GM12878 (cell line): ENCODE data around the gene CTRL. TPM values are rescaled to one million over a fixed set of nuclear protein-coding genes. Genes with fewer than 3 reads are reported as not detected.

Source experiments
- ATF3 ChIP-seq: IDR thresholded peaks from 2 replicates; pipeline ENCODE4 v1.6.1; 2011; ENCODE audit warnings: low read depth, mild to moderate bottlenecking, low read length, moderate library complexity, borderline replicate concordance; ENCODE audit errors: extremely low read depth
- CBX3 ChIP-seq: fragments of 200-600 bp; sonication (generic); IDR thresholded peaks from 2 replicates; pipeline ENCODE4 v1.6.1; 2016; ENCODE audit warnings: low read depth, borderline replicate concordance
- CBX5 ChIP-seq: sonication (generic); IDR thresholded peaks from 2 replicates; pipeline ENCODE4 v1.6.1; 2016; ENCODE audit warnings: low read depth, moderate library complexity, mild to moderate bottlenecking, inconsistent platforms
- CHD1 ChIP-seq: IDR thresholded peaks from 2 replicates; pipeline ENCODE4 v1.6.1; 2012; ENCODE audit warnings: low read depth, low read length, improper control_type of control experiment
- GATAD2B ChIP-seq: fragments of 450-650 bp; conservative IDR thresholded peaks from 2 replicates; pipeline ENCODE4 v1.6.1; 2017; ENCODE audit warnings: low read depth, mild to moderate bottlenecking, moderate library complexity
- IKZF1 ChIP-seq: fragments of 450-650 bp; conservative IDR thresholded peaks from 2 replicates; pipeline ENCODE4 v1.6.1; 2017; ENCODE audit warnings: antibody characterized with exemption, mild to moderate bottlenecking
- IRF4 ChIP-seq: IDR thresholded peaks from 2 replicates; pipeline ENCODE4 v1.6.1; 2011; ENCODE audit warnings: low read depth, low read length
- JUNB ChIP-seq: IDR thresholded peaks from 2 replicates; pipeline ENCODE4 v1.6.1; 2016; ENCODE audit warnings: antibody characterized with exemption, mild to moderate bottlenecking
- MEF2B ChIP-seq: fragments of 450-650 bp; IDR thresholded peaks from 2 replicates; pipeline ENCODE4 v1.6.1; 2018; ENCODE audit warnings: mild to moderate bottlenecking, moderate library complexity; ENCODE audit not compliant: partially characterized antibody, poor library complexity, severe bottlenecking
- MLLT1 ChIP-seq: fragments of 450-650 bp; IDR thresholded peaks from 2 replicates; pipeline ENCODE4 v1.6.1; 2016; ENCODE audit warnings: mild to moderate bottlenecking
- MTA3 ChIP-seq: IDR thresholded peaks from 2 replicates; pipeline ENCODE4 v1.6.1; 2012; ENCODE audit warnings: low read length, inconsistent platforms, borderline replicate concordance
- MYB ChIP-seq: fragments of 150-350 bp; IDR thresholded peaks from 2 replicates; pipeline ENCODE4 v1.6.1; 2014; ENCODE audit warnings: mild to moderate bottlenecking, low read depth, low read length, borderline replicate concordance
- PAX8 ChIP-seq: fragments of 450-650 bp; IDR thresholded peaks from 2 replicates; pipeline ENCODE4 v1.6.1; 2017; ENCODE audit warnings: mild to moderate bottlenecking, moderate library complexity
- POLR2A ChIP-seq: IDR thresholded peaks from 2 replicates; pipeline ENCODE4 v1.6.1; 2011; ENCODE audit warnings: low read depth, mild to moderate bottlenecking, low read length
- POU2F2 ChIP-seq: IDR thresholded peaks from 3 replicates; pipeline ENCODE4 v1.6.1; 2011; ENCODE audit warnings: low read depth, mild to moderate bottlenecking, low read length, borderline replicate concordance
- REST ChIP-seq: IDR thresholded peaks from 2 replicates; pipeline ENCODE4 v1.6.1; 2012; ENCODE audit warnings: mild to moderate bottlenecking, low read depth, low read length
- SUPT20H ChIP-seq: IDR thresholded peaks from 2 replicates; pipeline ENCODE4 v1.6.1; 2011; ENCODE audit warnings: low read depth, mild to moderate bottlenecking, low read length, moderate library complexity, borderline replicate concordance; ENCODE audit not compliant: control insufficient read depth
- TAF1 ChIP-seq: IDR thresholded peaks from 2 replicates; pipeline ENCODE4 v1.6.1; 2011; ENCODE audit warnings: mild to moderate bottlenecking, low read depth, low read length, borderline replicate concordance
- TARDBP ChIP-seq: IDR thresholded peaks from 2 replicates; pipeline ENCODE4 v1.6.1; 2016; ENCODE audit warnings: borderline replicate concordance
- TCF12 ChIP-seq: IDR thresholded peaks from 2 replicates; pipeline ENCODE4 v1.6.1; 2011; ENCODE audit warnings: low read depth, mild to moderate bottlenecking, low read length
- USF2 ChIP-seq: IDR thresholded peaks from 2 replicates; pipeline ENCODE4 v1.6.1; 2011; ENCODE audit warnings: low read depth, low read length, improper control_type of control experiment, borderline replicate concordance
- YY1 ChIP-seq: IDR thresholded peaks from 2 replicates; pipeline ENCODE4 v1.6.1; 2011; ENCODE audit warnings: low read depth, mild to moderate bottlenecking, low read length
- ZNF217 ChIP-seq: fragments of 450-650 bp; IDR thresholded peaks from 2 replicates; pipeline ENCODE4 v1.6.1; 2017; ENCODE audit warnings: antibody characterized with exemption, mild to moderate bottlenecking
- ZNF384 ChIP-seq: IDR thresholded peaks from 2 replicates; pipeline ENCODE4 v1.6.1; 2012; ENCODE audit warnings: low read depth, mild to moderate bottlenecking, low read length, improper control_type of control experiment, borderline replicate concordance
- ZSCAN29 ChIP-seq: fragments of 450-650 bp; IDR thresholded peaks from 2 replicates; pipeline ENCODE4 v1.6.1; 2017; ENCODE audit warnings: mild to moderate bottlenecking, moderate library complexity
- polyA plus RNA-seq, 11 experiments: library from polyadenylated mRNA; depleted of rRNA in 4 of 11; unstranded in 6 of 11; stranded (reverse) in 5 of 11; fragments of >200 nt; fragmentation: Nextera tagmentation in 4 of 11; fragmentation: Illumina TruSeq in 1 of 11; extraction: Ambion mirVana in 4 of 11; extraction: Trizol in 1 of 11; gene quantifications; 1 replicate in 1 of 11; 2 replicates in 10 of 11; pipeline versions ENCODE4 v1.2.1 to v1.2.3, GENCODE V29; 2011 to 2016; ENCODE audit warnings: inconsistent platforms in 2 of 11, missing spikeins in 2 of 11, low read depth in 1 of 11
- total RNA-seq, 4 experiments: library from RNA; depleted of rRNA in 3 of 4; stranded (reverse); fragments of >200 nt in 3 of 4; fragmentation: Illumina TruSeq in 1 of 4; extraction: Trizol in 1 of 4; gene quantifications; 2 replicates each; pipeline versions ENCODE4 v1.2.1 to v1.2.3, GENCODE V29; 2013 to 2021

CTRL gene
- total and polyA plus RNA-seq, 10 of the 15 experiments (the other 5 are each of a cell fraction or from before 2014, with no cell fraction given), result 1.1 to 4.9 (median 2.6) TPM

DNA sequence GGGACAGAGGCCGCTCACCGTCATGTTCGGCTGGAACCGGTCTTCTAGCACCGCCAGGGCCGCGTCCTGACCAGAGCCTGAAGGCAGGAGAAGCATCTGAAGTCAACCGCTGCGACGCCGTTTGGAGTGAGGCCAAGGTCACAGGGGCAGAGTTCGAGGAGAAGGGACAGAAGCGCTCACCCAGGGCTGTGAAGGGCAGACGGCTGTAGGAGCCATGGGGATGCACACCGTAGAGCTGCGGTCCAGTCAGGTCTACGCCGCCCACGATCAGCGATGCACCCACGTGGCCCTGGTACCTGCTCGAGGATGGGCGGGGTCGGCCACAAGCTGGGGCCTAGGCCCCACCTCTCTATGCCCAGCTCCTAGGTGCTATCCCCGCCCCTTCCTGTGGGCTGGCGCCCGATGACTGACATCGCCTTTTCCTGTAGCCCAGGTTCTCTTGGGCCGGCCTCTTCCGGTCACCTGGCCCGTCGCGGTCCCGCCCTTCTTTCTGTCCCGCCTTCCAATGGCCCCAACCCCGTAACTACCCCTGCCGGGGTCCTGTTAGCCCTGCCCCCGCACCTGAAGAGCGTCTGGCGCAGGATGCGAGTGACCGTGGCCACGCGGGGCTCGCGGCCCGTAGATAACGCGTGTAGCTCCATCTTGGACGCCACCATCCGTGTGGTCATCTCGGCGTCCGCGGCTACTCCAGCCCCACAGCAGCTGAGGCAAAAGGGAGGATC, 3.9 kb upstream of the CTRL start (continued):
- TF ChIP-seq ATF3 (peak; percentile 59; the same call in 1 of the 2 replicates), TARDBP (no peak), IRF4 (no peak; the same call in 1 of the 2 replicates), TAF1 (peak; percentile 87; the same call in 1 of the 2 replicates), MTA3 (no peak), GATAD2B (peak; percentile 43; the same call in 1 of the 2 replicates), PAX8 (no peak), YY1 (peak; percentile 87), TCF12 (no peak), ZNF217 (no peak), MLLT1 (no peak), USF2 (peak; percentile 77), POU2F2 (no peak; the same call in 2 of the 3 replicates), CBX5 (no peak), ZSCAN29 (no peak), POLR2A (peak; percentile 91), IKZF1 (no peak), MYB (no peak), JUNB (no peak), MEF2B (peak; percentile 10), CBX3 (no peak), CHD1 (no peak), REST (no peak), SUPT20H (no peak), ZNF384 (no peak)
